Upper lobe of right lung (tissue), 1 donor: ENCODE measurements around the gene MRPL40. TPM values are rescaled to one million over a fixed set of nuclear protein-coding genes. Genes with fewer than 3 reads are reported as not detected.

Source experiments
- ATAC-seq: fragments of 200-7000 bp; cut with Tn5 transposase; one replicate; pipeline ENCODE4 v1.9.1; 2020; ENCODE audit warnings: mild to moderate bottlenecking, moderate library complexity
- DNase-seq: peaks from one replicate; pipeline ENCODE4 v3.0.0-alpha.2; 2020
- H3K27ac ChIP-seq: fragments of 200-600 bp; one replicate; pipeline ENCODE4 v1.8.0; 2022
- H3K27me3 ChIP-seq: fragments of 200-600 bp; one replicate; pipeline ENCODE4 v1.8.0; 2022; ENCODE audit warnings: mild to moderate bottlenecking
- H3K36me3 ChIP-seq: fragments of 200-600 bp; one replicate; pipeline ENCODE4 v1.8.0; 2022
- H3K4me1 ChIP-seq: fragments of 200-600 bp; one replicate; pipeline ENCODE4 v1.8.0; 2022
- H3K4me3 ChIP-seq: fragments of 200-600 bp; one replicate; pipeline ENCODE4 v1.8.0; 2022; ENCODE audit warnings: mild to moderate bottlenecking
- H3K9me3 ChIP-seq: fragments of 200-600 bp; one replicate; pipeline ENCODE4 v1.8.0; 2022
- CTCF ChIP-seq: fragments of 200-600 bp; IDR thresholded peaks from one replicate; pipeline ENCODE4 v1.8.0; 2022; ENCODE audit warnings: antibody characterized with exemption
- intact Hi-C: fragments of 100-400 bp; cut with DNase I; formaldehyde crosslinking; loops from one replicate; pipeline ENCODE4 v1.11.0; 2022
- total RNA-seq: library from RNA; stranded (reverse); fragmentation: NEBNext Ultra II Directional; extraction: Animal tissue kit (Norgen Biotek cat#: 25700); gene quantifications from one replicate; pipeline ENCODE4 v1.2.1, GENCODE V29; 2021
- donor health status: DM: no; HTN: yes; CAD: no; lungs with severe emphysema.

Gene MRPL40
- total RNA-seq, 1 donor from 2014 or later: 20.5 TPM

GRCh38 chr22:19480789-19481188 is 48.4 kb downstream of the MRPL40 start:
- Histone ChIP-seq H3K4me3 (no peak overlapping the region), H3K4me1 (peaks cover 19% of the 10 kb centered on the region), H3K27me3 (no peaks in the 10 kb centered on the region), H3K36me3 (no peaks in the 10 kb centered on the region), H3K27ac (no peak overlapping the region), H3K9me3 (no peaks in the 10 kb centered on the region)
- ATAC-seq (no peak), DNase-seq (no peak)
- TF ChIP-seq CTCF: no peak
- intact Hi-C loops: no loop called here

- no peak overlapping the region for H3K4me3 ChIP-seq
- intact Hi-C loops: no loop called here
- H3K27ac ChIP-seq: no peak overlapping the region
- ATAC-seq (no peak), DNase-seq (no peak)
- TF ChIP-seq CTCF: no peak
- no peaks in the 10 kb centered on the region for H3K27me3 ChIP-seq
- no peaks in the 10 kb centered on the region for H3K9me3 ChIP-seq
- H3K4me1 ChIP-seq: peaks cover 14% of the 10 kb centered on the region
- no peaks in the 10 kb centered on the region for H3K36me3 ChIP-seq
Observed at GRCh38 chr22:19482297-19482696, 50.0 kb downstream of the MRPL40 start.

GRCh38 chr22:19483481-19484244 is 51.3 kb downstream of the MRPL40 start:
- peaks cover 5% of the 10 kb centered on the region for H3K4me1 ChIP-seq
- H3K27ac ChIP-seq: no peak overlapping the region
- ATAC-seq: no peak
- TF ChIP-seq CTCF: no peak
- no peaks in the 10 kb centered on the region for H3K36me3 ChIP-seq
- no peak overlapping the region for H3K4me3 ChIP-seq
- no peaks in the 10 kb centered on the region for H3K9me3 ChIP-seq
- intact Hi-C loops: no loop called here
- DNase-seq: no peak
- no peaks in the 10 kb centered on the region for H3K27me3 ChIP-seq

Other genes with a start within 250 kb of the MRPL40 start
- 4.3 TPM for gene CLTCL1, start 140.8 kb upstream of the MRPL40 start, total RNA-seq
- gene HIRA, start 812 bp upstream of the MRPL40 start, total RNA-seq: 23.3 TPM
- 35.6 TPM for gene C22orf39, start 15.2 kb downstream of the MRPL40 start, total RNA-seq
- gene UFD1, start 46.6 kb downstream of the MRPL40 start, total RNA-seq: 43.1 TPM
- gene CDC45, start 47.4 kb downstream of the MRPL40 start, total RNA-seq: 0.58 TPM
- 274 TPM for gene CLDN5, start 91.9 kb downstream of the MRPL40 start, total RNA-seq